Esophagus squamous epithelium (tissue), 5 donors: Measurements from ENCODE around the gene DNM3. TPM values are rescaled to one million over a fixed set of nuclear protein-coding genes. Genes with fewer than 3 reads are reported as not detected.

ENCODE experiments used
- DNase-seq: peaks from one replicate; lab custom pipeline; 2025; lab: John Stamatoyannopoulos, UW
- H3K27ac ChIP-seq, 4 donors: fragments of 200-600 bp; sonication (generic); one replicate each; pipeline ENCODE4 v1.5.1; 2016 to 2019; ENCODE audit warnings: mild to moderate bottlenecking in 1 of 4
- H3K27me3 ChIP-seq, 4 donors: fragments of 200-600 bp; sonication (generic); 1 replicate in 3 of 4; 2 replicates in 1 of 4; pipeline versions ENCODE4 v1.5.1 to v1.6.0; 2017 to 2021; ENCODE audit warnings: antibody characterized with exemption in 1 of 4
- H3K36me3 ChIP-seq, 3 donors: fragments of 200-600 bp; sonication (generic); one replicate each; pipeline ENCODE4 v1.5.1; 2016 to 2019
- H3K4me1 ChIP-seq, 3 donors: fragments of 200-600 bp; sonication (generic); one replicate each; pipeline ENCODE4 v1.5.1; 2017 to 2019
- H3K4me3 ChIP-seq, 4 donors: fragments of 200-600 bp; sonication (generic); 1 replicate in 3 of 4; 2 replicates in 1 of 4; pipeline ENCODE4 v1.5.1; 2016 to 2019; ENCODE audit warnings: mild to moderate bottlenecking in 2 of 4, moderate library complexity in 1 of 4
- H3K9me3 ChIP-seq, 3 donors: fragments of 200-600 bp; sonication (generic); one replicate each; pipeline ENCODE4 v1.5.1; 2016 to 2019
- CTCF ChIP-seq, 6 experiments: fragments of 450-650 bp in 4 of 6; fragments of 200-600 bp in 2 of 6; sonication (generic) in 2 of 6; IDR thresholded peaks; one replicate each; pipeline ENCODE4 v1.5.1; 2016 to 2019; ENCODE audit warnings: antibody characterized with exemption in 6 of 6, mild to moderate bottlenecking in 4 of 6, moderate library complexity in 4 of 6
- POLR2A ChIP-seq, 4 donors: fragments of 450-650 bp; IDR thresholded peaks; one replicate each; pipeline ENCODE4 v1.6.1; 2017; ENCODE audit warnings: antibody characterized with exemption in 4 of 4, mild to moderate bottlenecking in 4 of 4, moderate library complexity in 3 of 4
- WGBS, 2 donors: methylation state at CpG; one replicate each; pipeline ENCODE4 v1.1.5; 2018; 5-methylcytosine and 5-hydroxymethylcytosine counted together
- intact Hi-C: fragments of 100-400 bp; cut with DNase I; formaldehyde crosslinking; loops from one replicate; pipeline ENCODE4 v1.15.0; 2022
- total RNA-seq, 4 donors: library from RNA; depleted of rRNA; stranded (reverse); fragments of >200 nt; gene quantifications; one replicate each; pipeline ENCODE4 v1.1.0, GENCODE V29; 2016
- donor health status: DM: yes; HTN: yes; CAD: no.

DNM3 gene
- total RNA-seq, 4 donors from 2014 or later = 0.91 to 3.2 (median 1.8) TPM

DNA sequence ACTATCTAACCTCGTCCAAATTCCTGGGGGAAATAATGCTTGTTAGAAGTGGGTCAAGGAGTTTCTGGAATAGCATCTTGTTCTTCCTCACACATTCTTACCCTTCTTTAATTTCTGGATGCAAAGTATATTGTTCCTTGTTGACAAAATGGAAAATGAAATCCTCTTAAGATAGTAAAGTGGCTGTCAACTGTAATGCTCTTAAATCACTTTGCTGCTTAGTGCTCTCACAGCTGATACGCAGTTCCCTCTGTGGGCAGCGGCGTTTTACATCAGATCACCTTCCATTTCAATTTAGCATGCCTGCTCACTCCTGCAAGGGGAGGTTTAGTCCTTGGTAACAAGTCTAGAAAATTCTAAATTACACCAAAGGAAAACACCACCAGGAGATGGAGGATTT is 113.1 kb downstream of the DNM3 start:
- WGBS, 2 donors = 73 to 77% methylated on average over 4 of the region's 4 CpGs
- intact Hi-C loops = no loop called here
- H3K9me3 ChIP-seq = no peaks in the 10 kb centered on the region
- H3K4me3 ChIP-seq = no peak overlapping the region
- H3K27me3 ChIP-seq = no peaks in the 10 kb centered on the region
- H3K27ac ChIP-seq = no peak overlapping the region
- no peak for DNase-seq
- H3K36me3 ChIP-seq = no peaks in the 10 kb centered on the region
- no peak for TF ChIP-seq CTCF (IDR thresholded peaks at IDR 0.05)
- TF ChIP-seq POLR2A (IDR thresholded peaks at IDR 0.05) = no peak
- H3K4me1 ChIP-seq = no peaks in the 10 kb centered on the region

GRCh38 chr1:171961861-171962260 is 120.6 kb downstream of the DNM3 start:
- intact Hi-C loops = no loop called here
- H3K27ac ChIP-seq = no peak overlapping the region
- TF ChIP-seq POLR2A (IDR thresholded peaks at IDR 0.05) = no peak
- no peak for TF ChIP-seq CTCF (IDR thresholded peaks at IDR 0.05)
- no peak overlapping the region for H3K4me3 ChIP-seq
- 89 to 90% methylated on average over 1 of the region's 1 CpG for WGBS, 2 donors
- H3K27me3 ChIP-seq = no peaks in the 10 kb centered on the region
- no peaks in the 10 kb centered on the region for H3K9me3 ChIP-seq
- H3K36me3 ChIP-seq = no peaks in the 10 kb centered on the region
- DNase-seq = no peak
- H3K4me1 ChIP-seq = peaks cover 0 to 4% (median 0%) of the 10 kb centered on the region in 3 donors

- H3K9me3 ChIP-seq = no peaks in the 10 kb centered on the region
- DNase-seq = no peak
- no peak overlapping the region for H3K27ac ChIP-seq
- no peaks in the 10 kb centered on the region for H3K36me3 ChIP-seq
- no peak for TF ChIP-seq POLR2A (IDR thresholded peaks at IDR 0.05)
- TF ChIP-seq CTCF (IDR thresholded peaks at IDR 0.05) = no peak
- peaks cover 0 to 4% (median 0%) of the 10 kb centered on the region in 3 donors for H3K4me1 ChIP-seq
- no peak overlapping the region for H3K4me3 ChIP-seq
- intact Hi-C loops = no loop called here
- WGBS, 2 donors = 96 to 97% methylated on average over 1 of the region's 1 CpG
- no peaks in the 10 kb centered on the region for H3K27me3 ChIP-seq
Observed at GRCh38 chr1:171963762-171964161, 122.5 kb downstream of the DNM3 start.

- WGBS, 2 donors = 72 to 73% methylated on average over 2 of the region's 2 CpGs
- H3K27me3 ChIP-seq = no peaks in the 10 kb centered on the region
- H3K4me1 ChIP-seq = peaks cover 0 to 4% (median 0%) of the 10 kb centered on the region in 3 donors
- no peak for DNase-seq
- H3K36me3 ChIP-seq = no peaks in the 10 kb centered on the region
- peak overlapping the region in 1 of 4 donors; percentile 22 for H3K27ac ChIP-seq
- intact Hi-C loops = no loop called here
- no peak overlapping the region for H3K4me3 ChIP-seq
- no peak for TF ChIP-seq CTCF (IDR thresholded peaks at IDR 0.05)
- H3K9me3 ChIP-seq = no peaks in the 10 kb centered on the region
Observed at GRCh38 chr1:171965777-171966176, 124.5 kb downstream of the DNM3 start.

GRCh38 chr1:171966426-171967220 is 125.3 kb downstream of the DNM3 start:
- H3K27ac ChIP-seq = peak overlapping the region in 1 of 4 donors; percentile 22
- intact Hi-C loops = no loop called here
- WGBS, 2 donors = 53 to 68% methylated on average over 3 of the region's 3 CpGs
- TF ChIP-seq CTCF (IDR thresholded peaks at IDR 0.05) = no peak
- no peak overlapping the region for H3K4me3 ChIP-seq
- H3K9me3 ChIP-seq = no peaks in the 10 kb centered on the region
- H3K27me3 ChIP-seq = no peaks in the 10 kb centered on the region
- H3K4me1 ChIP-seq = peaks cover 0 to 4% (median 0%) of the 10 kb centered on the region in 3 donors
- no peak for DNase-seq
- no peaks in the 10 kb centered on the region for H3K36me3 ChIP-seq
